A549 (cell line): ENCODE data around the gene DTNB. TPM values are rescaled to one million over a fixed set of nuclear protein-coding genes. Genes with fewer than 3 reads are reported as not detected.
A peak's percentile ranks its signal among the peaks of the same experiment; 100 is the strongest.

Source experiments
- ATAC-seq, 2 experiments: fragments of 200-7000 bp in 1 of 2; fragments of >200 bp in 1 of 2; cut with Nextera tagmentation in 1 of 2; cut with Tn5 transposase in 1 of 2; 3 replicates each; pipeline versions ENCODE4 v1.8.0 to v1.9.1; 2018 to 2020; ENCODE audit warnings: mild to moderate bottlenecking in 1 of 2, moderate library complexity in 1 of 2
- CTCF ChIA-PET: fragments of 300-600 bp; sonication (Branson Sonifier 250); formaldehyde crosslinking; extraction: SDS; loops from one replicate; lab custom pipeline; 2021; ENCODE audit warnings: antibody characterized with exemption, inconsistent platforms; lab: Yijun Ruan, JAX
- POLR2A ChIA-PET: fragments of 350-600 bp; formaldehyde crosslinking; extraction: SDS; loops from one replicate; lab custom pipeline; 2021; ENCODE audit warnings: antibody characterized with exemption, inconsistent platforms; lab: Yijun Ruan, JAX
- DNase-seq, 2 experiments: peaks; one replicate each; pipeline versions ENCODE4 v3.0.0 to v3.0.0-alpha.2; 2011 to 2016; ENCODE audit warnings: low read depth in 1 of 2, low spot score in 1 of 2
- FAIRE-seq: peaks from 2 replicates; lab custom pipeline; 2011; peaks lifted over from hg19 to GRCh38; lab: Jason Lieb, UNC
- H3K27ac ChIP-seq, 2 experiments: fragments of >200 bp; sonication (Bioruptor Twin); formaldehyde crosslinking; 3 replicates each; pipeline ENCODE4 v1.5.1; 2016 to 2017
- H3K4me1 ChIP-seq: fragments of >200 bp; sonication (Bioruptor Twin); formaldehyde crosslinking; 3 replicates; pipeline ENCODE4 v1.6.1; 2016
- H3K4me2 ChIP-seq: fragments of >200 bp; sonication (Bioruptor Twin); formaldehyde crosslinking; 3 replicates; pipeline ENCODE4 v1.6.1; 2016
- H3K4me3 ChIP-seq: fragments of >200 bp; sonication (Bioruptor Twin); formaldehyde crosslinking; 3 replicates; pipeline ENCODE4 v1.5.1; 2016
- H3K9me3 ChIP-seq: fragments of >200 bp; sonication (Bioruptor Twin); formaldehyde crosslinking; 3 replicates; pipeline ENCODE4 v1.6.1; 2016
- CBX2 ChIP-seq: fragments of 200-600 bp; sonication (generic); IDR thresholded peaks from 2 replicates; pipeline ENCODE4 v1.6.1; 2016; ENCODE audit warnings: low read depth, mild to moderate bottlenecking, borderline replicate concordance
- CHD2 ChIP-seq: fragments of 150-350 bp; IDR thresholded peaks from 2 replicates; pipeline ENCODE4 v1.6.1; 2014; ENCODE audit warnings: low read length; ENCODE audit not compliant: partially characterized antibody
- CHD4 ChIP-seq: fragments of 200-600 bp; sonication (generic); IDR thresholded peaks from 2 replicates; pipeline ENCODE4 v1.6.1; 2016; ENCODE audit warnings: antibody characterized with exemption, mild to moderate bottlenecking, borderline replicate concordance
- ESRRA ChIP-seq: fragments of 150-350 bp; IDR thresholded peaks from 2 replicates; pipeline ENCODE4 v1.6.1; 2014; ENCODE audit warnings: mild to moderate bottlenecking, low read length, borderline replicate concordance
- FOXS1 ChIP-seq: fragments of 250-450 bp; sonication (Bioruptor Pico); IDR thresholded peaks from 2 replicates; pipeline ENCODE4 v1.5.0; 2020; ENCODE audit warnings: mild to moderate bottlenecking, moderate library complexity
- HDAC2 ChIP-seq: fragments of 200-600 bp; sonication (generic); IDR thresholded peaks from 2 replicates; pipeline ENCODE4 v1.6.1; 2016
- HEYL ChIP-seq: fragments of 250-450 bp; sonication (Bioruptor Pico); IDR thresholded peaks from 2 replicates; pipeline ENCODE4 v1.8.0; 2021; ENCODE audit warnings: mild to moderate bottlenecking, moderate library complexity
- JUN ChIP-seq, 2 experiments: fragments of >200 bp; sonication (Bioruptor Twin); formaldehyde crosslinking; IDR thresholded peaks; 2 replicates in 1 of 2; 3 replicates in 1 of 2; pipeline ENCODE4 v1.6.1; 2016 to 2017
- JUNB ChIP-seq: fragments of >200 bp; sonication (Bioruptor Twin); formaldehyde crosslinking; IDR thresholded peaks from 2 replicates; pipeline ENCODE4 v1.6.1; 2016
- MAFK ChIP-seq: fragments of 450-650 bp; IDR thresholded peaks from 2 replicates; pipeline ENCODE4 v1.6.1; 2014; ENCODE audit not compliant: partially characterized antibody
- MAZ ChIP-seq: fragments of 150-350 bp; IDR thresholded peaks from 2 replicates; pipeline ENCODE4 v1.6.1; 2014; ENCODE audit warnings: antibody characterized with exemption, low read depth, low read length, borderline replicate concordance
- MYC ChIP-seq: IDR thresholded peaks from 2 replicates; pipeline ENCODE4 v1.6.1; 2012; ENCODE audit warnings: mild to moderate bottlenecking, inconsistent platforms, low read length, improper control_type of control experiment, borderline replicate concordance
- POLR2AphosphoS2 ChIP-seq: conservative IDR thresholded peaks from 2 replicates; pipeline ENCODE4 v1.6.1; 2012; ENCODE audit warnings: low read length, improper control_type of control experiment, inconsistent platforms
- RCOR1 ChIP-seq: fragments of 150-350 bp; IDR thresholded peaks from 2 replicates; pipeline ENCODE4 v1.6.1; 2014; ENCODE audit warnings: antibody characterized with exemption, low read length, low read depth
- RFX5 ChIP-seq: fragments of 450-650 bp; IDR thresholded peaks from 2 replicates; pipeline ENCODE4 v1.7.1; 2014; ENCODE audit warnings: antibody characterized with exemption, mild to moderate bottlenecking, moderate library complexity
- RNF2 ChIP-seq: fragments of 200-600 bp; sonication (generic); IDR thresholded peaks from 2 replicates; pipeline ENCODE4 v1.6.1; 2016; ENCODE audit warnings: low read depth, mild to moderate bottlenecking, antibody characterized with exemption, moderate library complexity, borderline replicate concordance
- TP53 ChIP-seq: fragments of 250-450 bp; sonication (Bioruptor Pico); IDR thresholded peaks from 2 replicates; pipeline ENCODE4 v1.5.0; 2021; ENCODE audit warnings: mild to moderate bottlenecking, moderate library complexity
- ZC3H11A ChIP-seq: fragments of 450-650 bp; IDR thresholded peaks from 2 replicates; pipeline ENCODE4 v1.6.1; 2014; ENCODE audit warnings: antibody characterized with exemption, mild to moderate bottlenecking
- WGBS: methylation state at CpG from one replicate; pipeline ENCODE4 v1.1.6; 2017; ENCODE audit errors: missing lambda C conversion rate; 5-methylcytosine and 5-hydroxymethylcytosine counted together
- polyA plus RNA-seq, 4 experiments: library from polyadenylated mRNA; depleted of rRNA in 3 of 4; stranded (reverse); fragments of >200 nt; fragmentation: RNase III in 1 of 4; extraction: RNeasy Plus Mini Kit Qiagen cat#74134 plus additional on column Dnase treatment in 1 of 4; gene quantifications; 2 replicates in 3 of 4; 3 replicates in 1 of 4; pipeline ENCODE4 v1.2.3, GENCODE V29; 2011 to 2017
- TF ChIP-seq, protein P1 (sequence below): fragments of 200-600 bp; sonication (generic); IDR thresholded peaks from 2 replicates; pipeline ENCODE4 v1.6.1; 2016; ENCODE audit warnings: antibody characterized with exemption, mild to moderate bottlenecking, moderate library complexity
- TF ChIP-seq, protein P2 (sequence below): fragments of >200 bp; sonication (Bioruptor Twin); formaldehyde crosslinking; IDR thresholded peaks from 2 replicates; pipeline ENCODE4 v1.6.1; 2016

The DTNB gene
- polyA plus RNA-seq, 2 of the 4 experiments (the other 2 are of a cell fraction) = 11.2 to 32.6 TPM

DNA sequence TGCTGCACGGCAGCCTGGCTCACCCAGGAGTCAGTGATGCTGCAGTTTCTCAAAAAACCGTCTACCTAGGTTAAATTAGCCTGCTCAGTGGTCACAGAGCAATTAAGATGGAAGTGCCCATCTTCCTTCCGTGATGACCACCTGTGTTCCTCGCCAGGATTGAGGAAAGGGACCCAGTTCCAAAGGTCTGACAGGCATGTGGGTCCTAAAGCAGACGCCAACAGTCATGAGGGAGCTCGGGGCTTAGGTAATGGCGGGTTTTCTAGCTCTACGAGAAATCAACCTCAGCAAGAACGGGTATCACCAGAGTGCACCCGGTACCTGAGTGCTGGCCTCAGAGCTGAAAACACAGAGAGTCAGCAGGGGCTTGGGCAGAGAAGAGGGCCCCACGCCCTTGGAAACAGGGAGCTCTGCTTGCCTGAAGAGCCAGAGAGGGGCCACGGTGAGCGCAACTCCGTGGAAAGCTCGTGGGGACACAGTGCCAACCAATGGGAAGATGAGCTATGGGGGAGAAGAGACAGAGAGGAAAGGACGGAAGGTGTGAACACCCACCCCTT lies 297.3 kb downstream of the DTNB start:
- peaks cover 11% of the 10 kb centered on the region for H3K4me1 ChIP-seq
- no peaks in the 10 kb centered on the region for H3K9me3 ChIP-seq
- FAIRE-seq (no peak), DNase-seq (no peak), ATAC-seq (peak in 1 of 2 experiments; percentile 3; a peak in 3 of 6 replicates)
- ChIA-PET CTCF (interaction anchor here (0.5 to 7.7 kb wide), 44 partner anchors 8 to 1170 kb away, joined by 3 to 92 read pairs (median 4); partner anchors contain the start of gene DNMT3A), POLR2A (interaction anchor here (0.5 to 1.0 kb wide), 2 partner anchors 13 to 14 kb away, joined by 3 to 4 read pairs; no protein-coding TSS in a partner anchor)
- TF ChIP-seq, protein P1, sequence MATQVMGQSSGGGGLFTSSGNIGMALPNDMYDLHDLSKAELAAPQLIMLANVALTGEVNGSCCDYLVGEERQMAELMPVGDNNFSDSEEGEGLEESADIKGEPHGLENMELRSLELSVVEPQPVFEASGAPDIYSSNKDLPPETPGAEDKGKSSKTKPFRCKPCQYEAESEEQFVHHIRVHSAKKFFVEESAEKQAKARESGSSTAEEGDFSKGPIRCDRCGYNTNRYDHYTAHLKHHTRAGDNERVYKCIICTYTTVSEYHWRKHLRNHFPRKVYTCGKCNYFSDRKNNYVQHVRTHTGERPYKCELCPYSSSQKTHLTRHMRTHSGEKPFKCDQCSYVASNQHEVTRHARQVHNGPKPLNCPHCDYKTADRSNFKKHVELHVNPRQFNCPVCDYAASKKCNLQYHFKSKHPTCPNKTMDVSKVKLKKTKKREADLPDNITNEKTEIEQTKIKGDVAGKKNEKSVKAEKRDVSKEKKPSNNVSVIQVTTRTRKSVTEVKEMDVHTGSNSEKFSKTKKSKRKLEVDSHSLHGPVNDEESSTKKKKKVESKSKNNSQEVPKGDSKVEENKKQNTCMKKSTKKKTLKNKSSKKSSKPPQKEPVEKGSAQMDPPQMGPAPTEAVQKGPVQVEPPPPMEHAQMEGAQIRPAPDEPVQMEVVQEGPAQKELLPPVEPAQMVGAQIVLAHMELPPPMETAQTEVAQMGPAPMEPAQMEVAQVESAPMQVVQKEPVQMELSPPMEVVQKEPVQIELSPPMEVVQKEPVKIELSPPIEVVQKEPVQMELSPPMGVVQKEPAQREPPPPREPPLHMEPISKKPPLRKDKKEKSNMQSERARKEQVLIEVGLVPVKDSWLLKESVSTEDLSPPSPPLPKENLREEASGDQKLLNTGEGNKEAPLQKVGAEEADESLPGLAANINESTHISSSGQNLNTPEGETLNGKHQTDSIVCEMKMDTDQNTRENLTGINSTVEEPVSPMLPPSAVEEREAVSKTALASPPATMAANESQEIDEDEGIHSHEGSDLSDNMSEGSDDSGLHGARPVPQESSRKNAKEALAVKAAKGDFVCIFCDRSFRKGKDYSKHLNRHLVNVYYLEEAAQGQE = no peak
- no peak for TF ChIP-seq CBX2
- no peak for TF ChIP-seq JUN (IDR thresholded peaks at IDR 0.05)
- no peak for TF ChIP-seq RFX5
- TF ChIP-seq CHD4 = no peak
- H3K4me3 ChIP-seq = peak overlapping the region; percentile 31; the same call in 1 of the 3 replicates
- H3K27ac ChIP-seq = peak overlapping the region; percentile 63 to 76; a peak in 4 of 6 replicates
- 65% methylated on average over 16 of the region's 16 CpGs for WGBS
- H3K4me2 ChIP-seq = peak overlapping the region; percentile 78

DNA sequence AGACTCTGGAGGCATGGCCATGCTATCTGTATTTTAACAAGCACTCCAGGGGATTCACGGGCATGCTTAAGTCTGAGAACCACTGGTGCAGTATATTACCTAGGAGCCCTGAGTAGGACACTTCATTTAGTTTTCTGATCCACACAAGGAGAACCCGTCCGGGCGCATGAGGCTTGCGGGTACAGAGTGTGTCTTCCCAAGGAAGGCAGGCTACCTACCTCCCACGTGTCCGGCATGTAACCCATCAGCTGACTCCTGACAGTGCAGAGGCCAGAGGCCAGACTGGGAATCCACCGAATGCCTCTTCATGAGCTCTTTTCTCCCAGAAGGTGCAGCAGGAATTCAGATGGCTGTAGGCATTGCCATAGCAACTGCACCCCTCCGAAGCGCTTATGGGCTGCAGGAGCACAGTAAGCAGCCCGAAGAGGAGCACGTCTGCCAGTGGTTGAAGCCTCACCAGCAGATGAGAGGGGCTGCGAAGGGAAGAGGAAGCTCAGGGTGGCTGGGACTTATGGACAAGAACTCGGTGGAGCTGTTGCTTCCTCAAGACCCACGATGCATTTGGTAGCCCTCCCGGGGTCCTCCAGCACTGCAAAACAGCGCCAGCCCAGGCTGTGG lies 297.9 kb downstream of the DTNB start:
- Histone ChIP-seq H3K27ac (no peak overlapping the region), H3K4me2 (no peak overlapping the region), H3K9me3 (no peaks in the 10 kb centered on the region), H3K4me1 (peaks cover 11% of the 10 kb centered on the region), H3K4me3 (no peak overlapping the region)
- ATAC-seq (no peak), FAIRE-seq (no peak)
- CTCF ChIA-PET = interaction anchor here (0.5 to 7.7 kb wide), 36 partner anchors 8 to 320 kb away, joined by 3 to 92 read pairs (median 6); partner anchors contain the start of gene DNMT3A
- 83% methylated on average over 17 of the region's 17 CpGs for WGBS
- POLR2A ChIA-PET = interaction anchor here (1.0 kb wide), 1 partner anchor 14 kb away, joined by 4 read pairs; no protein-coding TSS in a partner anchor
- TF ChIP-seq JUN (IDR thresholded peaks at IDR 0.05) = no peak
- TF ChIP-seq RCOR1 = no peak
- TF ChIP-seq CHD2 = no peak
- no peak for TF ChIP-seq FOXS1
- TF ChIP-seq TP53 (CRISPR knock-in tag) = no peak
- TF ChIP-seq HEYL (CRISPR knock-in tag) = no peak
- no peak for TF ChIP-seq MAFK
- TF ChIP-seq, protein P2, sequence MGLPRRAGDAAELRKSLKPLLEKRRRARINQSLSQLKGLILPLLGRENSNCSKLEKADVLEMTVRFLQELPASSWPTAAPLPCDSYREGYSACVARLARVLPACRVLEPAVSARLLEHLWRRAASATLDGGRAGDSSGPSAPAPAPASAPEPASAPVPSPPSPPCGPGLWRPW = no peak
- no peak for TF ChIP-seq MAZ
- TF ChIP-seq HDAC2 = no peak
- no peak for TF ChIP-seq ESRRA
- no peak for TF ChIP-seq POLR2AphosphoS2
- TF ChIP-seq JUNB = no peak
- no peak for TF ChIP-seq RNF2
- TF ChIP-seq MYC = no peak
- no peak for TF ChIP-seq ZC3H11A
- TF ChIP-seq, all 56 proteins: peak for 0
- no peak for DNase-seq
